Measurements from ENCODE around the gene PKDCC. TPM values are rescaled to one million over a fixed set of nuclear protein-coding genes. Genes with fewer than 3 reads are reported as not detected.

PKDCC gene
- total and polyA plus RNA-seq, 2 of the 13 experiments (the other 11 are each of a cell fraction or from before 2014, with no cell fraction given): 52.6 to 58.8 TPM

DNA sequence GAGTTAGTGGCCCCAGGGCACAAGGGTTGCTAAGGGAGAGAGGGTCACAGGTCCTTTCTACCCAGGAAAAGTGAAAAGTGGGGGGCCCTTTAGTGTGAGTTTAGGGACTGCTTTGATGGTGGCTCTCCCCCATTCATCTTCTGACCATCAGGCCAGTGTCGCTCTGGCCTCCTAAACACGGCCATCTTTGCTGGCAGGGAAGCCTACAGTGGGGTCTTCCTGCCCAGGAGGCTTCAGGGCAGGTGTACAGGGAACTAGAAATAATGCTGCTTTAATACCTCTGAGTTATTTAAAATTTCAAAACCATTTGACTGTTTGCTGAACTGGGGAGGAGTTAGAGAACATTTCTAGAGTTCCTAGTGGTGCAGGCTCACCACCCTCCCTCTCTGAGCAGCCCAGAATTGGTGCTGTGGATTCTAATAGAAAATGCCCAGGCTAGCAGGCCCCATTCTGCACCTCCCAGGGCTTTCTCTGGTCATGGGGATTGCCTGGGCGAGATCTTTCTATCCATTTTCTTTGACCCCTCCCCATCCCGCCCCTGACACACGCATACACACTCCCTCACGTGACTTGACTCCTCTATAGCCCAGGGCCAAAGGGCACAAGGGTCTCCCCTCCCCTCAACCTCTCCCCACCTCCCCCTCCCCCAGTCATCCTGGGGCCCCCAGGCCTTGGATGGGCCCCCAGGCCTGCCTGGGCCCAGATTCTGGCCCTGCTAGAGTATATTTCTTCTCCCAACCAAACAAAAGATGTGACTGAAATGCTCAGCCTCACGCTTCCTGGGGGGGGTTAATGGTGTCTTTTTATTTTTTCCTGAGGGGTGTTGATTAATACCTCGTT lies 3.1 kb downstream of the PKDCC start (continued):
- TF ChIP-seq, protein P1, sequence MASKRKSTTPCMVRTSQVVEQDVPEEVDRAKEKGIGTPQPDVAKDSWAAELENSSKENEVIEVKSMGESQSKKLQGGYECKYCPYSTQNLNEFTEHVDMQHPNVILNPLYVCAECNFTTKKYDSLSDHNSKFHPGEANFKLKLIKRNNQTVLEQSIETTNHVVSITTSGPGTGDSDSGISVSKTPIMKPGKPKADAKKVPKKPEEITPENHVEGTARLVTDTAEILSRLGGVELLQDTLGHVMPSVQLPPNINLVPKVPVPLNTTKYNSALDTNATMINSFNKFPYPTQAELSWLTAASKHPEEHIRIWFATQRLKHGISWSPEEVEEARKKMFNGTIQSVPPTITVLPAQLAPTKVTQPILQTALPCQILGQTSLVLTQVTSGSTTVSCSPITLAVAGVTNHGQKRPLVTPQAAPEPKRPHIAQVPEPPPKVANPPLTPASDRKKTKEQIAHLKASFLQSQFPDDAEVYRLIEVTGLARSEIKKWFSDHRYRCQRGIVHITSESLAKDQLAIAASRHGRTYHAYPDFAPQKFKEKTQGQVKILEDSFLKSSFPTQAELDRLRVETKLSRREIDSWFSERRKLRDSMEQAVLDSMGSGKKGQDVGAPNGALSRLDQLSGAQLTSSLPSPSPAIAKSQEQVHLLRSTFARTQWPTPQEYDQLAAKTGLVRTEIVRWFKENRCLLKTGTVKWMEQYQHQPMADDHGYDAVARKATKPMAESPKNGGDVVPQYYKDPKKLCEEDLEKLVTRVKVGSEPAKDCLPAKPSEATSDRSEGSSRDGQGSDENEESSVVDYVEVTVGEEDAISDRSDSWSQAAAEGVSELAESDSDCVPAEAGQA (IDR thresholded peaks at IDR 0.05; ENCODE audit: low read depth): no peak
- TF ChIP-seq, protein P1 (CRISPR knock-in tag; IDR thresholded peaks at IDR 0.05; ENCODE audit: borderline replicate concordance): no peak
- TF ChIP-seq, protein P2, sequence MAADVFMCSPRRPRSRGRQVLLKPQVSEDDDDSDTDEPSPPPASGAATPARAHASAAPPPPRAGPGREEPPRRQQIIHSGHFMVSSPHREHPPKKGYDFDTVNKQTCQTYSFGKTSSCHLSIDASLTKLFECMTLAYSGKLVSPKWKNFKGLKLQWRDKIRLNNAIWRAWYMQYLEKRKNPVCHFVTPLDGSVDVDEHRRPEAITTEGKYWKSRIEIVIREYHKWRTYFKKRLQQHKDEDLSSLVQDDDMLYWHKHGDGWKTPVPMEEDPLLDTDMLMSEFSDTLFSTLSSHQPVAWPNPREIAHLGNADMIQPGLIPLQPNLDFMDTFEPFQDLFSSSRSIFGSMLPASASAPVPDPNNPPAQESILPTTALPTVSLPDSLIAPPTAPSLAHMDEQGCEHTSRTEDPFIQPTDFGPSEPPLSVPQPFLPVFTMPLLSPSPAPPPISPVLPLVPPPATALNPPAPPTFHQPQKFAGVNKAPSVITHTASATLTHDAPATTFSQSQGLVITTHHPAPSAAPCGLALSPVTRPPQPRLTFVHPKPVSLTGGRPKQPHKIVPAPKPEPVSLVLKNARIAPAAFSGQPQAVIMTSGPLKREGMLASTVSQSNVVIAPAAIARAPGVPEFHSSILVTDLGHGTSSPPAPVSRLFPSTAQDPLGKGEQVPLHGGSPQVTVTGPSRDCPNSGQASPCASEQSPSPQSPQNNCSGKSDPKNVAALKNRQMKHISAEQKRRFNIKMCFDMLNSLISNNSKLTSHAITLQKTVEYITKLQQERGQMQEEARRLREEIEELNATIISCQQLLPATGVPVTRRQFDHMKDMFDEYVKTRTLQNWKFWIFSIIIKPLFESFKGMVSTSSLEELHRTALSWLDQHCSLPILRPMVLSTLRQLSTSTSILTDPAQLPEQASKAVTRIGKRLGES (CRISPR knock-in tag; IDR thresholded peaks at IDR 0.05; ENCODE audit: borderline replicate concordance): no peak
- TF ChIP-seq, protein P3, sequence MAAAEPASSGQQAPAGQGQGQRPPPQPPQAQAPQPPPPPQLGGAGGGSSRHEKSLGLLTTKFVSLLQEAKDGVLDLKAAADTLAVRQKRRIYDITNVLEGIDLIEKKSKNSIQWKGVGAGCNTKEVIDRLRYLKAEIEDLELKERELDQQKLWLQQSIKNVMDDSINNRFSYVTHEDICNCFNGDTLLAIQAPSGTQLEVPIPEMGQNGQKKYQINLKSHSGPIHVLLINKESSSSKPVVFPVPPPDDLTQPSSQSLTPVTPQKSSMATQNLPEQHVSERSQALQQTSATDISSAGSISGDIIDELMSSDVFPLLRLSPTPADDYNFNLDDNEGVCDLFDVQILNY (CRISPR knock-in tag; conservative IDR thresholded peaks at IDR 0.05): no peak

Data from HepG2 (cell line).